GM21619 (cell line): ENCODE data around the gene ODAD3.
"Not testable (repeated sequence)": the region's sequence is repeated elsewhere in the genome, so short reads cannot be mapped to it uniquely, and the experiment has no call there.

Experiments
- ATAC-seq: cut with Tn5 transposase; IDR thresholded peaks from one replicate; pipeline ENCODE4 v1.9.1; 2021; ENCODE audit not compliant: unreplicated experiment

ODAD3 gene

GRCh38 chr19:11444059-11444458 lies 9.1 kb upstream of the ODAD3 start:
- ATAC-seq, result no peak

GRCh38 chr19:11437955-11438354 lies 3.0 kb upstream of the ODAD3 start:
- no peak for ATAC-seq

DNA sequence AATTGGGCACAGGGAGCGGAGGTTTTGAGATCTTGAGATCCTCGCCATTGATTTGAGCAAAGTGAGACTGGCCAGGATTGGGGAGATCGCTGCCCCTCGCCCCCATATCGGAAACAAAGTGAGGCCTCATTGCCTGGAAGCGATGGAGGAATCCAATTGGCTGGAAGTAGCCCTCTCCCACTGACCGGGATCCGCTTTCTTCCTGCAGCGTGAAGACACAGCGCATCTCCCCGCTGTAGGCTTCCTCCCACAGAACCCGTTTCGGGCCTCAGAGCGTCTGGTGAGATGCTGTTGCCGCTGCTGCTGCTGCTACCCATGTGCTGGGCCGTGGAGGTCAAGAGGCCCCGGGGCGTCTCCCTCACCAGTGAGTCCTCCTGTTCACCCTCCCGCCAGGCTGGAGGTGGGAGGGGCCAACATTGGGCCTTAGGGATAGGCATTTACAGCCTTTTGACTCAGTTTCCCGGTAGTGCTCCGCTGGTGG lies 952 bp upstream of the ODAD3 start:
- ATAC-seq, result no peak

- ATAC-seq, result peak; percentile 13
These were observed 241 bp downstream of the ODAD3 start for GRCh38 chr19:11434703-11435056.

- ATAC-seq, result not testable (repeated sequence)
These were observed 1.4 kb downstream of the ODAD3 start for GRCh38 chr19:11433526-11433925.

- ATAC-seq, result no peak
These were observed 8.3 kb downstream of the ODAD3 start for GRCh38 chr19:11426656-11427055.

- ATAC-seq, result no peak
These were observed 9.0 kb downstream of the ODAD3 start for GRCh38 chr19:11425719-11426457.

- ATAC-seq, result no peak
These were observed 11.1 kb downstream of the ODAD3 start for GRCh38 chr19:11423791-11424181.

- ATAC-seq, result no peak
These were observed 11.6 kb downstream of the ODAD3 start for GRCh38 chr19:11423164-11423790.

- ATAC-seq, result peak; percentile 73
These were observed 12.5 kb downstream of the ODAD3 start for GRCh38 chr19:11422163-11423065.

DNA sequence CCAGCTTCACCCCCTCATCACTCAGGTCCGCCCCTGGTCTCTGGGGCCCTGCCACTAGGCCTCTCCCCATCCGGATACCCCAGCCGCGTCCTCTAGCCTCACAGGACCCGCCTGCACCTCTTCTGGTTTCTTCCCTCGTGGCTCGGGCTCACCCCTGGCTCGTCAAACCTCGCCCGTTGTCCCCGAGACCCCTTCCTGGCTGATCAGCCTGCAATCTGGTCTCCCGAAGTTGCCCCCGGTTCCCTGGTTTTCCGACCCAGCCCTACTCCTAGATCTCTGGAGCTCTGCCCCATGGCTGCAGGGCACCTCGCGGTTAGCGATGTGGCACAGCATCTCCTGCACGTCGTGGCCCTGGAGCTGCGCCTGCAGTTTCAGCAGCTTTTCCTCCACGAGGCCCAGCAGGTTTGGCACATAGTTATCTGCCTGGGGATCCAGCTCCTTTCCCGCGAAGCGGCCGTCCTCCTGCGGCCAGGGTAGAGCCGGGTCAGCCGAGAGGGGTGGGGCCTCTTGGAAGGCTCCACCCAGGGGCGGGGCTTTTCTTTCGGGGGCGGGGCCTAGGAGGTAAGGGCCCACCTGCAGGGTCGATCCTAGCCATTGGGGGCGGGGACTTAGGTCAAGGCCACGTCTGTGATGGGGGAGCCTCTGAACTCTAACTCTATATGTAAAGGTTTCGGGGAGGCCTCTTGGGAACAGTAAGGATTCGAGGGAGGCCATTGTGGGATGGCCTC lies 13.4 kb downstream of the ODAD3 start:
- ATAC-seq, result peak; percentile 28

GRCh38 chr19:11420429-11421370 lies 14.2 kb downstream of the ODAD3 start:
- no peak for ATAC-seq

DNA sequence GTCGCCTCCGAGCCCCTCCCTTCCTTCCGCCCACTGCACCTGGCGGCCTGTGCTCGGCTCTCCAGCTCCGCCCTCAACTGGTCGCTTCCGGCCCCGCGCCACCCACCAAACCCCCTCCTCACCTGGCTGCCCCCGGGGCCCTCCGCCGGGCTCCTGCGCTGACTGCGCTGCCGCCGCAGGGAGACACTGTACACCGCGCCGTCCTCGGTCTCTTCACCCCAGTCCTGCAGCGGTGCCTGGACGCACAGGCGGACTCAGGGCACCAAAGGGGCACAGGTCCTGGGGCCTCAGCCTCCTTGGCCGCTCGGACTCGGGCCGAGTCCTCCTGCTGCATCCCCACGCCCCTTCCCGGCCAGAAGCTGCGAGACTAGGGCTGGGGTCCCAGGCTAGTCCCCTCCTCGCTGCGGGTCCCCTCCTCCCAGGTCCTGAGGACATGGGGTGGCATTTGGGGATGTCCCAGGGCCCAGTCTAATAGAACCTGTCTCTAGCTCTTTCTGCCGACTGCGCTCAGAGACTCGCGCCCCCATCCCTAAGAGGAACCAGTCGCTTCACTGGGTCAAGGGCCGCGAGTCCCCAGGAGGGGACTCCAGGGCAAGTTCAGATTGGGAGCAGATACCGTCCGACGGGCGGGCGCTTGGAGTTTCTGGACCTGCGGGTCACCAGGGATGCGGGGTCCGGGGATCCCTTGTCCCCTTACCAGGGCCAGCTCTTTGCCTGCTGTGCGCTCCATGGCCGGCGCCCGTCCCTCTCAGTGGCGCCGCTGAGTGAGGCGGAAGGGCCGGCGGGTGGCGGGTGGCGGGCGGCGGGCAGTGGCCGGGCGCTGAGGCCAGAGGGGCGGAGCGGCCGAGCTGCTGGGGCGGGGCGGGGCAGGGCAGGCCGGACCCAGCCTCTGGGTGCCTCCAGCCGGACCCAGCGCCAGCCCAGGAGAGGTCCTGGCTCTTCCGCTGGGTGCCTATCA lies 16.1 kb downstream of the ODAD3 start, which contains the start of gene RGL3:
Gene RGL3, minus strand, starts transcription at position 766 of the 958 bp plus-strand sequence. Its CDS starts 36 bp downstream, at position 730.
- no peak for ATAC-seq

GRCh38 chr19:11418094-11418548 lies 16.8 kb downstream of the ODAD3 start:
- no peak for ATAC-seq

DNA sequence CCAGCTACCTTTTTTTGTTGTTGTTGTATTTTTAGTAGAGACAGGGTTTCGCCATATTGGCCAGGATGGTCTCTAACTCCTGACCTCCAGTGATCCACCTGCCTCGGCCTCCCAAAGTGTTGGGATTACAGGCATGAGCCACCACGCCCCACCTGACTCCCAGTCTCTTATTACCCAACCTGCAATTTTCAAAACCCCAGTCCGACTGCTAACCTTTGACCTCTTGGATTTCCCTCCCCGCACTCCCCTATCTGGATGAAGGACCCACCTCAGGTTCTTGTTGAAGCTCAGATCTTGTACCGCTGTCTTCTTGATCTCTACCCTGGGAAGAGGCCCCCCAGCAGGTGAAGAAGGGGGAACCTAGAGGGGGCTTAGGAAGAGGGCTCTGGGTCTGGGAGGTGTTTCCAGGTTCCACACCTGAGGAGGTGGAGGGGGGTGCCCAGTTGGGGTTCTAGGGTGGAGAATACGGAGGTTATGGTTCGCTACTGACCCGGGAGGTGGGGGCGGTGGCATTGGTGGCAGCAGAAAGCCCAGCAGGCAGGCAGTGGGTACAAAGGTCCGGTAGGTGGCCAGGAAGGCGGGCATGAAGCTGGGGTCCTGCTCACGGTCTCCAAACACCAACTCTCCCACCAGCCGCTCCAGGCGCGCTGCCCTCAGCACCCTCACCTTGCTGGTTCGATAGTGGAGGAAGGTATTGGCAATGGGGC lies 18.4 kb downstream of the ODAD3 start:
- no peak for ATAC-seq

GRCh38 chr19:11414544-11414943 lies 20.4 kb downstream of the ODAD3 start:
- no peak for ATAC-seq

GRCh38 chr19:11410682-11411081 lies 24.2 kb downstream of the ODAD3 start:
- no peak for ATAC-seq

DNA sequence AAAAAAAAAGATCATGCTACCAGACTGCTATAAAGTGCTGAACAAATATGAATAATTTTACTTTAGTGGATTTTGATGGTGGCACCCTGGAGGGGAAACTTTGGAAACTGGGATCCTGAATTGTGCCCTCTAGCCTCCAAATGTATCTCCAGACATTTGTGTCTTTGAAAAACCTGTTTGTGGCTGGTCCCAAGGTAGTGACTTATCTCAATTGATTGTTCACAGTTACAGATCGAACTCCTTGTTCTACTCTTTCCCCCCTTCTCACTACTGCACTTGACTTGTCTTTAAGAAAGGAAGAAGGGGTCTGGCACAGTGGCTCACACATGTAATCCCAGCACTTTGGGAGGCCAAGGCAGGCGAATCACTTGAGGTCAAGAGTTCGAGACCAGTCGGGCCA lies 26.3 kb downstream of the ODAD3 start:
- ATAC-seq, result no peak
